ENCODE measurements around the gene PLCB4.

PLCB4 gene

GRCh38 chr20:9474835-9475415 is 406.0 kb downstream of the PLCB4 start:
- DNase-seq = no peak

DNA sequence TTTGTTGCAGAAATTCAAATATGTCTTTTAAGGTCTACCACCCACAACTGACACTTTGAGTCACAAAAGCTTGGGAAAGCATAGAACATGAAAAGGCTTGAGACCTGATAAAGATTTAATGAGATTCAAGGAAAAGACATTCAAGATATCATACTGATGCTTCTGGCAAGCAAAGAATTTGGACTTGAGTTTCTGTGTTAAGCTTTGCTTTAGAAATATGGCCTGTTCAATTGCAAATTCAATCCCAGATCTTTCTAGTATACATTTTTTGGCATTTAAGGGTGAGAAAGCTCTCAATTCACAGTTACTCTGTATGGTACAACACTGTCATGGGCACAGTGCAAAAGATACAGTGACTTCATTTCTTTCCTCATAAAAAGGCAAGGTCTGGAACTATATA is 406.6 kb downstream of the PLCB4 start:
- no peak for DNase-seq

- DNase-seq = no peak
Measured at GRCh38 chr20:9476174-9476573, 407.3 kb downstream of the PLCB4 start.

DNA sequence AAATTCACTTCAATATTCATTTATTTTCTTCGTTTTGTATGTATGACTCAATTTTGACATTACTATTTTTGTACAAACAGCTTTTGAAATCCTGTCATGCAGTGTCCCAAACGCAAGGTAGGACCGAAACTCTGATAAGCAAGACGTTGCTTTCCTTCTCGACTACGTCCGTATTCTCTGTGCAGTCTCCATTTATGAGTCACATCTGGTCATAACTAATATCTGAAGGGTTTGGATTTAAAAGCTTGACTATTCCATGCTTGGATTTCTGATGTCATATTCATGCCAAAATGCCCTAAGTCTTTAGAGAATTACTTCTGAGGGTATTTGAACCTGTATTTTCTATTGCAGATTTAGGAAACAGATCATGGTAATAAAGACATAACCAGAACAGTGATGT is 407.8 kb downstream of the PLCB4 start:
- DNase-seq = no peak

GRCh38 chr20:9478771-9479170 is 409.9 kb downstream of the PLCB4 start:
- DNase-seq = no peak

GRCh38 chr20:9480066-9480465 is 411.2 kb downstream of the PLCB4 start:
- no peak for DNase-seq

DNA sequence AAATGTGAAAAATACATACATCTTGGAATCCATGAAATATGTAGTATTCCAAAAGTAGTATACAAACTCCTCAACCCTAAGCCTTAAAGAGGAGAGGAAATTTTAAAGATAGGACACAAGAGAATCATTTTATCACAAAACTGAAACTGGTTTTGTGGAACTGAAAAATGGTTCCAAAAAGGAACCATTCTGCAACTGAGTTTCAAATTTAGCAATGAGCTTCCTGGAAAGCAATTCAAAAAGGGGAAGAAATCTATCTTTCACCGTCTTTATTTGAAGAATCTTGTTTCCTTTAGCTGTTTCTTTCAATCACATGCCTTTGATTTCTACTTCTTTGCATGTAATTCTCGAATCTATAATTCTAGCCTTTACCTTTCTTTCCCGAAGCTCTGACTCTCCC is 413.3 kb downstream of the PLCB4 start:
- DNase-seq = no peak

DNA sequence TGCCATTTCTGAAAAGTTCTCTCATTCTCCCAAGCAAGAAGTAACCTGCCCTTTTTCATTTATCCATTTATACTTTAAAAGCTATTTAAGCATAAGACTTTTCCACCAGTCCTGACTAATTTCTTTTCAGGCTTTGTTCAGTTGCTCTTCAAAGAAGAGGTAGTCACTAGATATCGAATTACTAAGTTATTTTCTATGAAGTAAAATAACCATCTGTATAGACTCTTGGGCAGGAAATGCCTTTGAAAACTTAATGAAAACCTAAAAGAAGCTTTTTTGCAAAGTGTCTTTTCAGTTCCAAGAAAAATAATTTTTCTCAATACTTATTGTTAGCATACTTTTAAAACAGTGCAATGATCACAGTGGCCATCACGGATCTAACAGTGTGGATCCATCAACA is 414.2 kb downstream of the PLCB4 start:
- no peak for DNase-seq

GRCh38 chr20:9485614-9486340 is 416.9 kb downstream of the PLCB4 start:
- no peak for DNase-seq

GRCh38 chr20:9487231-9487630 is 418.3 kb downstream of the PLCB4 start:
- no peak for DNase-seq

DNA sequence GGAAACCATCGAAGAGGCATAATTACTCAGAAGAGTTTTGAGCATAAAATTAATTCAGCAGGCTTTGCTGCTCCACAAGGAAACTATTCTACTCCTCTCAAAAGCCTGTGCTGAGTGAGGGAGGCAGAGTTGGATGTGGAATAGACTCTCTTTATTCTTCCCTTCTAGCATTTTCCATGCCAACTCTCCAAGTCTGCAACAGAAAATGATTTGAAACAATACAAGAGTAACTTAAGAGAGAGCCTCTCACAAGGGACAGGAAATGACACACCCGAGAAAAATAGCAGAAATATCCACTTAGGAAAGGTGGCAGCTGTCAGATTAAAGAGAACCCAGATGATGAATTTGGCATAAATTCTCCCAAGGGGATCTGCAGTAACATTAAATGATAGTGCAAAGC is 419.2 kb downstream of the PLCB4 start:
- no peak for DNase-seq

DNA sequence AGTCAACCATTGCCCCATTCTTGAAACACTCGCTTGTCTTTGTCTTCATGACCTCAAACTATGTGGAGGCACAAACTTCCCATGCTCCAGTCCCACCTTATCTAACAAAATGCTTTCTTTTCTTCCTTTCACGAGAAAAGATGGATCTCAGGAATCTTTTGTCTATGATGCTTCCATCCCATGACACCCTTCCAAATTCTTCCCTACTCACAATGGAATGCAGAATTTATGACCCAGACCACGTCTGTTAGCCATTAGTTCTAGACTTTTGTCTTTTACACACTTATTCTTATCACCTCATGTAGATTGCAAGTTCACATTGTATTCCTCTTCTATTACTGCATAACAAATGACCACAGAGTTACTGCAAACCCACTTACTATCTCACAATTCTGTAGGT is 421.3 kb downstream of the PLCB4 start:
- no peak for DNase-seq

- no peak for DNase-seq
Measured at GRCh38 chr20:9490631-9491030, 421.7 kb downstream of the PLCB4 start.

- no peak for DNase-seq
Measured at GRCh38 chr20:9491324-9491723, 422.4 kb downstream of the PLCB4 start.

- no peak for DNase-seq
Measured at GRCh38 chr20:9492067-9492466, 423.2 kb downstream of the PLCB4 start.

GRCh38 chr20:9493803-9494202 is 424.9 kb downstream of the PLCB4 start:
- DNase-seq = no peak

- DNase-seq = no peak
Measured at GRCh38 chr20:9495701-9496100, 426.8 kb downstream of the PLCB4 start.

- no peak for DNase-seq
Measured at GRCh38 chr20:9496155-9496554, 427.3 kb downstream of the PLCB4 start.

DNA sequence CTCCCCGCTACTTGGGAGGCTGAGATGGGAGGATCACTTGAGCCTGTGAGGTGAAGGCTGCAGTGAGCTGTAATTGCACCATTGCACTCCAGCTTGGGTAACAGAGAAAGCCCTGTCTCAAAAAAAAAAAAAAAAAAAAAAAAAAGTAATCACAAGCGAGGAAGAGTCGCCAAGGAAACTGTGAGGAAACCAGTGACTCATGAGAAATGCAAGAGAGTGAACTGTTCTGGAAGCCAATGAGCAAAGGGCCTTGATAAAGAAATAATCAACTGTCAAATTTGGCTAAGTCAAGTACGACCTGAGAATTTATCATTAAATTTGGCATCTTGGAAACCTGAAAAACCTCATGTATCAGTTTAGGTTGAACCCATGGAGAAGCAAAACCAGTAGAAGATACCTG is 429.4 kb downstream of the PLCB4 start:
- DNase-seq = no peak

GRCh38 chr20:9499126-9499899 is 430.4 kb downstream of the PLCB4 start:
- DNase-seq = no peak

GRCh38 chr20:9500121-9500520 is 431.2 kb downstream of the PLCB4 start:
- DNase-seq = no peak

- DNase-seq = no peak
Measured at GRCh38 chr20:9501473-9501872, 432.6 kb downstream of the PLCB4 start.

DNA sequence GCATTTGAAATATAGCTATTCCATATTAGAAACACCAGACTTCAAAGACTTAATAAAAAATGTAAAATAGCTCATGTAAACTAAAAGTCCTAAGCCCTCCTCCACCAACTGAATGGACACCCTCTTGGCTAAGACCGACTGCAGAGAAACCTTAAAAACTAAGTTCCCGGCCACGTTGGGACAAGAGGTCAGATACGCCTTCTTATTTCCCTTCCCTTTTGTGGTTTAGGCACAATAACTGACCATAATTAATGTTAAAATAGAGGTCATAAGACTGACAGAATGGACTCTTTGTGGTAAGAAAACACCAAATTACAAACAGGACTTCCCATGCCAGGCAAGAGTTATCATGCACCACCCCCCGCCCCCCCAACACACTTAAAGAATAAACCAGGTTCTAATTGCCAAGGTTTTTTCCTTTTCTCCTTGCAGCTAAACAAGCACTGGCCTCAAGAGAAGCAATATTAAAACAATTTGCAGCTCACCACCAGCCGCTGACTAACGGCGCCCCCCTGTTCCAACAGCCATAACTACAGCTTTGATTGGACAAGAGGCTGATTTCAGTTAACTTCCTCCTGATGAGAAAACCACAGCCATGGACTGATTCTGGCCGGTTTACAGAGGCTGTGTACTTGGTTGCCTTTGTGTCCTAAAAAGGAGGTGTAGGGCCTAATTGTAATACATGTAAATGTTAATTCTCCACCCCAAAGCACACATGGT is 434.8 kb downstream of the PLCB4 start:
- DNase-seq = no peak

Data from T-helper 1 cell (primary cell).